ENCODE measurements around the gene DUSP19.
"Not testable (repeated sequence)": the region's sequence is repeated elsewhere in the genome, so short reads cannot be mapped to it uniquely, and the experiment has no call there.

DUSP19 gene, protein sequence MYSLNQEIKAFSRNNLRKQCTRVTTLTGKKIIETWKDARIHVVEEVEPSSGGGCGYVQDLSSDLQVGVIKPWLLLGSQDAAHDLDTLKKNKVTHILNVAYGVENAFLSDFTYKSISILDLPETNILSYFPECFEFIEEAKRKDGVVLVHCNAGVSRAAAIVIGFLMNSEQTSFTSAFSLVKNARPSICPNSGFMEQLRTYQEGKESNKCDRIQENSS

GRCh38 chr2:183078464-183079138 is at the start of gene DUSP19:
DUSP19 (plus strand) TSS chr2:183078747; CDS start chr2:183078934, 187 bp downstream.
- peak; percentile 79 for DNase-seq

- no peak for DNase-seq
These were observed 49.3 kb upstream of the DUSP19 start for GRCh38 chr2:183029219-183029618.

DNA sequence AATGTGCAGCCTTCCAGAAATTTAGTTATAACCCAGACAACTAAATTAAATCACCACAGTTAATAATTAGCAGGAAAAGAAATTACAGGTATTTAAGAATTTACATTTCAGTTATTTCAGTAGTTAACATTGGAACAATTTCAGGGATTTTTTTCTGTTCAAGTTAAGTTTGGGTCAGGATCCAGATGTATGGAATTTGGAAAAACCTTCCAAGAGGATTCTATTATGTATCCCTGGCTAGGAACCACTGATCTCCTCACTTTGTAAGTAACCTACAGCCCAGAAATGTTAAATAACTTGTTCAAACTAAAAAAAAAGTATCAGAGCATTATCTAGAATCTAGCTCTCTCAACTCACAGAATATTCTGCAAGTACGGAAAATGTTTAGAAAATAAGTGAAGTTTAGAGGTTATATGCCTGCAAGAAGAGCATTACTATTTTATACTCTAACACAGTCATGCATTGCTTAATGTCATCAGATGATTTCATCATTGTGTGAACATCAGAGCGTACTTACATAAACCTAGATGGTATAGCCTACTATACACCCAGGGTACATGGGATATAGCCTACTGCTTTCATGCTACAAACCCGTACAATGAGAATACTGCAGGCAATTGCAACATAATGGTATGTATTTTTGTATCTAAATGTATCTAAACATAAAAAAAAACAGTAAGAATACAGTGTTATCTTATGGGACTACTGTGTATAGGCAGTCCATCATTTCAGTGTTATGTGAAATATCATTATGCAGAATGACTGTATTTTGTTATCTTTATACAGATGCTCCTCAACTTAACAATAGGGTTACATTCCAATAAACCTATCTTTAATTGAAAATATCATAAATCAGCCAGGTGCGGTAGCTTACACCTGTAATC is 46.4 kb upstream of the DUSP19 start:
- DNase-seq = peak; percentile 9

DNA sequence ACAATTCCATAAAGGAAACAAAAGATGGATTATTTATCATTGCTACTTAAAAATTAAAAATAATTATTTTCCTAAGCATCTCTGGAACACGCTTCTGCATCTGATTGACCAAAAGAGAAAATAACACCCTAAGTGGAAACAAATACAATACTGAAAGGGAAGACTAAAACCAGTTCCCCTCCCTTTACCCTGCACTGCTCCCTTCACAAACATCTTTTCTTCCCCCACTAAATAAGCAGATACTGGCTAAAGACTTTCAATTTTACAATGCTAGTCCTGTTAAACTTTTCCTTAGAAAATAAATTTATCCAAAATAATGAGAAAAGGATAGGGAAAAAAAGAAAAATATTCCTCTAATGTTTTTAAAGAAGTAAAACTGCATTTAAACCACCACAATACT is 44.6 kb upstream of the DUSP19 start:
- DNase-seq = no peak

- DNase-seq = no peak
These were observed 43.7 kb upstream of the DUSP19 start for GRCh38 chr2:183034806-183035205.

DNA sequence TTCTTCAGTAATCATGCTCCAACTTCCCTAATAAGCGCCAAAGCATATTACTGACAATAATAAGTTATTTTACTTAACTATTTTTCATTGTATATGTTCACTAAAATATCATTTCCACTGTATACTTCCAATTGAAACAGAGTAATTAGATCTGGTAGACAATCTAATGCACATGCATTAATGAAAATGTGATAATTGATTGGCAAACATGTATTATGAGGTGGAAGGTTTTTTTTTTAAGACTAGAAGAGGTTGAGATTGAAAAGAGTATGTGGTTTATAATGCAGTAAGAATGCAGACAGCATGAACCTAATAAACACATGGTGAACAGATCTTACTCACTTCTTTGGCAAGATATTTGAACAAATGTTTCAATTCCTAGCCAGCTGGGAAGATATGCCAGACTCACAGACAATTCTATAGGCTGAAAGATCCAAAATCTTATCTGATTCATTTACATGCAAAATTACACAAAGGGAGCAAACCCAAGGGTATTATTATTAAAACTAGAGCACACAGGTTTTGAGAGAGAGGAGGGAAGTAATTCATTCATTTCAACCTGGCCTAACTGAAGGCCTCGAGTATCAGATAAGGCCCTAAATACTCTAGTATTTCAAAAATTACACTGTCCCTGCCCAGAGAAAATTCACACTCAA is 43.1 kb upstream of the DUSP19 start:
- DNase-seq = no peak

DNA sequence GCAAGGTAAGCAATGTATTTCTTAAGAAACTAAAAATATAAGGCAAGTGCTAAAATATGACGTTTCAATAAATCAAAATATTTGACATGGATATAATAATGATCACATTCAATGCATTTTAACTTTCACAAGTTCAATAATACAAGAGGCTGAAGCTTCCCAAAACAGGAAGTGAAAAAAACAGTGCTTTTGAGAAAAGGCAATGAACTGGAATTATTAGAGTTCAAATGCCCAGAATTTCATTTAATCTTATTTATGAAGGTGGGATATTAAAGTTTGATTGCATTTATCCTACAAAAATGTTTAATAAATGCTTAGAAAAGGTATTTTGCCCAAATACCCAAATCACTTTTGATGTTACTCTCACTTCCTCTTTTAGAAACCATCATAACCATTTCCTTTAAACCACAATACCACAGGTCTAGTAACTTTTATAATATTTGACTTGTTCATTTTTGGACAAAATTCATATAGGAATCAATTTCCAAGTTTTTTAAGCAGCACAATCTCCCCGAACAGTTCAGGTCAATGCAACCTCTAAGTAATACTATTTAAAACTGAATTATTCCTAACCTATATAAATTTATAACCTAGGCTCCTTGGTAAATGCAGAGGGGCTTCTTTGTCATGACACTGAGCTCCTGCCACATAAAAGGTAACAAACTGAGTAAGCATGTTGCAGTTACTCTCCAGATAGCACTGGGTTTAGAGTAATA is 42.4 kb upstream of the DUSP19 start:
- DNase-seq = peak; percentile 72

DNA sequence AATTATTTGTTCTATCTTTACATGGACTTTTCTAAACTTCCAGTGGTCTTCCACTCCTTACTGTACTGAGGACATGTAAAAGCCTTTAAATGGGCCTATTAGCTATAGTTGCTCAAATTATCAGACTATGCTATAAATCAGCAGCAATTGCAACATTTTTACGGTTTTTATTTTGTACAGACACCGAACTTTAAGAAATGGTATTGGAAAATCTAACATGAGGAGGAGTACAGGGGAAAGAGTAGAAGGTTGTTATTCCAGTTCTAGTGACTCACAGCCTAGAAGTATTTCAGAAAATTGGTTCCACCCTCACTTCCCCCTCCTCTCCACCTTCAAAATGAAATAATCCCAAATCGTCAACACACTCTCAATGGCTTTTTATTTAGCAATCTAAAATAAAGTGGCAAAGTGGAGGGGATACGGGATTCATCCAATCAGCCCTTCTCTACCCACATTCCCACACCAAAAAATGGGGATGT is 41.4 kb upstream of the DUSP19 start:
- DNase-seq = peak; percentile 4

DNA sequence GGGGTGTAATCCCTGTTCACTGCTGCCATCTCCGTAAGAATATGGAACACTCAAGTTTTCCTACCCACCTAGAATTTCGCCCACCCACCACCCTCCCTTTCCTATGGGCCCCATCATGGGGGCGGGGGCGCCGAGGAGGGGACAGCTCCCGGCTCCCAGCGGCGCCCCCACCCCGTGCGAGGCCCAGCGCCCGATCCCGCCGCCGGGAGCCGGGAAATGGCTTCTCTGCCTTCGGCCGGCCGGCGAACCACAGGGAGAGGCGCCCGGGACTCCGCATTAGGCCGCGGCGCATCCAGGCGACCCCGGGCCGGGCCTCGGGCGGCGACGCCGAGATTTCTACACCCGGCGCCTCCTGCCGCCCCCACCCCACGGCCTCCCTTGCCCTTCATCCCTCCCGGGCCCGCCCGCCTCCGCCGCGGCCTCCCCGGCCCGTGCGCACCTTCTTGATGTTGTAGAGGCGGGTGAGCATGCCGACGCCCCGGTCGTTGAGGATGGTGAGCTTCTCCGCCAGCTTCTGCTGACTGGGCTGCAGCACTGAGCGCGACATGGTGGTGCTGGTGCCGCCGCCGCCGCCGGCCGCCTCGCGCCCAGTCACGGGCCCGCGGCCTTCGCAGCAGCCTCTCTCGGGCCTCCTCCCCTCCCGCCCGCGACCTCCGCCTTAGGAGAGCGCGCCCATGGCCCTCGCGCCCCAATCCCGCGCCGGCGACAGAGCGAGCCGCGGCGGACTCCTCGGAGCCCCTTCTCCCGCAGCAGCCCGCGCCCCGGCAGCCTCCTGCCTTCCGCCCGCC is 40.8 kb upstream of the DUSP19 start:
- DNase-seq = no peak

DNA sequence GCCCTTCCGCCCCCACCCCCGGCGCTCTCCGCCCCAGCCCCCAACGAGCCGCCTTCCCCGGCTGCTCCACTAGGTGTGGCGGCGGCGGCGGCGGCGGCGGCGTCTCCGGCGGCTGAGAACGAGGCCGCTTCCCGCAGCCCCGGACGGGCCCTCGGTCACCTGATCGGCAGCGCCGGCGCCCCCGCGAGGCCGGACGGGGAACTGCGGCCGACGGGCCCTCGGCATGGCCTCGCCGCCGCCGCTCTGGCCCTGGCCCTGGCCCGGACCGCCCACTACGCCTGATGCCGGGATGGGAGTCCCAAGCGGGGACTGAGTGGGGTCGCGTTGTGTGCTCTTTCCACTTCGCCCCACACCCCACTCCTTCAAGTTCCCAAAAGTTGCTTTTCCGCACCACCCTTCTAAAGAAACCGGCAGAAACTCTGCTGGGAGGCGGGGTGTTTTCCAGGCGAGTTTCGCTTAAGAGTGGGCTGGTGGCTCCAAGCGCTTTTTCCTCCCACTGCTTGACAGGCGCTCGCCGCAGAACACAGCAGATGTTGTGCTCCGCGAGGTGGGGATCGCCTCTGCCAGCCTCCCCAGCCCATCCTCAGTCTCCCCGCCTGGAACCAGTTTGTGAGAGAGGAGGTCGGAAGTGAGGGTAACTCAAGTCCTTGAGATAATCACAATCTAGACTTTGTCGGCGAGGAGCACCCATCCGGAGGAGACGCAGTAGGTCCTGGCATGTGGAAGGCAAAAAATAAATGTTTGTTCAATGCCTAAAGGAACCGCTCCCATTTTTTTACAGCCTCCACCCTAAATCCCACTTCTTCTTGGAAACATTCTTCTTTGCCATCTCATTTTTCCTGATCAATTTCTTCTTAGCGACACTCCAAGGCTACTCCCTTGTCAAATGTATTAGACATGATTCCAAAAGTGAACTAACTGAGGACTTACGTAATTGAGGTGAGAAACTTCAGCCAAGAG is 39.9 kb upstream of the DUSP19 start, which contains the start of gene NCKAP1:
TSS of gene NCKAP1 (minus strand) at position 117 of the 960 bp plus-strand sequence. CDS start 358 bp downstream, outside the sequence.
- no peak for DNase-seq

DNA sequence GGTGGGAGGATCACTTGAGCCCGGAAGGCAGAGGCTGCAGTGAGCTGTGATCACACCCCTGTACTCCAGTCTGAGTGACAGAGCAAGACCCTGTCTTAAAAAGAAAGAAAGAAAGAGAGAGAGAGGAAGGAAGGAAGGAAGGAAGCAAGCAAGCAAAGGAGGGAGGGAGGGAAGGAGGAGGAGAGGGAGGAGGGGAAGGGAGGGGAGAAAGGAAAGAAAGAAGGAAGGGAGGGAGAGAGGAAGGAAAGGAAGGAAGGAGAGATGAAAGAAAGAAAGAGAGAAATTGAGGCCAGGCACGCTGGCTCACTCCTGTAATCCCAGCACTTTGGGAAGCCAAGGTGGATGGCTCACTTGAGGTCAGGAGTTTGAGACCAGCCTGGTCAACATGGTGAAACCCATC is 37.9 kb upstream of the DUSP19 start:
- no peak for DNase-seq

- not testable (repeated sequence) for DNase-seq
These were observed 35.0 kb upstream of the DUSP19 start for GRCh38 chr2:183043580-183043979.

GRCh38 chr2:183047486-183048125 is 30.9 kb upstream of the DUSP19 start:
- not testable (repeated sequence) for DNase-seq

DNA sequence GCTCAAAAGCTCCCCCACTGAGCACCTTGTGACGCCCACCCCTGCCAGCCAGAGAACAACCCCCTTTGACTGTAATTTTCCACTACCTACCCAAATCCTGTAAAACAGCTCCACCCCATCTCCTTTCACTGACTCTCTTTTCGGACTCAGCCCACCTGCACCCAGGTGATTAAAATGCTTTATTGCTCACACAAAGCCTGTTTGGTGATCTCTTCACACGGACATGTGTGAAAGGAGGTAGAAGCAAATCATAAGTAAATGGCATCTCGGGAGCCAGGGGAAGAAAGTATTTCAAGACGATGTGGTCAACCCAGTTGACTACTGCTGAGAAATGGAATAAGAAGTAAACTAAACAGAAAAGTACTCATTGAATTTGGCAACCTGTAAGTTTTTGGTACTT is 29.1 kb upstream of the DUSP19 start:
- no peak for DNase-seq

DNA sequence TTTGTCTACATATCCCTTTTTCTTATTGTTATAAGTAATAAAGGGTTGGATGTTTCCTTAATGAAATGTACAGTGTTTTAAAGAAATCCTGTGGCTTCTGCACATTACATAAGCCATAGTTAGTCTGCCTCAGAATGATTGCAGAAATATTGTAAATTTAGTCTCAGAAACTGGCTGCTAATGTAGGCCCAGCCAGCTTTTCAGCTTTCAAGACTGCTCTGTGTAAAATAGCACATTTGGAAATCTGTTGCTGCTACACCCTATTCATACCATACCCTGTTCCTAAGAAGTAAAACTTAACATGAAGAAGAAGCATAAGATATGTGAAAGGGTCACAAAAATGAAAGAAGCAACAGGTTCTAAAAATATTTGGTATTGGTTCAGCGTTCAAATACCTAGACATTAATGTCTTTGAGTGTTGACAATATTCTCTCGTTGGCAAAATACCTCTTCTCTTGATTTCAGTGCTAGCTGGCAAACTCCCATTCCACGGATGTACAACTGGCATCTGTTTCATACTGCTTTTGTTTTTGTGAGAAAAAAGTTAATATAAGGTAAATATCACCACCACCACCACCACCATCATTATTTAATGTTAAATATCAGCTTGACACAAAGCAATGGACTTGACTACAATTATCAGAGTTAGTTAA is 21.1 kb upstream of the DUSP19 start:
- no peak for DNase-seq

DNA sequence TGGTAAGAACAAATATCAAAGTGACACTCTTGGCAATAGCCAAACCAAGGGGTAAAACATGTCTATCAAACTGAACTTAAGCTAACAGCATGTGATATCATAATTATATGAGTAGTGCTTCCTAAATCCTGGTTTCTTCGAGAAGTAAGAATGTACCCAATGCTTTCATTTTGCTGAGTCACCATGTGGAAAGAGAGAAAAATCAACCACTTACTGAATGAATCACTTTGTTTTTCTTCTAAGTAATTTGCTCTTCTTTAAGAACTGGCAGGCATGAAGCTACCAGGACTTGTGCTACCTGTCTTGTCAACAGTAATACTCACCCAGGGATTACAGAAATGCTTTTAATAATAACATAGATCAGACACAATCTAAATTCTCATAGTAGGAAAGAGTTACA is 19.0 kb upstream of the DUSP19 start:
- peak; percentile 30 for DNase-seq

GRCh38 chr2:183060571-183061231 is 17.8 kb upstream of the DUSP19 start:
- DNase-seq = no peak

GRCh38 chr2:183063083-183063482 is 15.5 kb upstream of the DUSP19 start:
- no peak for DNase-seq

All from MV-4-11 (cell line).